GM12873 (cell line): ENCODE results near the gene TRAT1.

ENCODE experiments used
- CTCF ChIP-seq: IDR thresholded peaks from 2 replicates; pipeline ENCODE4 v1.5.1; 2012; ENCODE audit warnings: low read depth, mild to moderate bottlenecking, moderate library complexity, low read length, control low read depth; ENCODE audit not compliant: insufficient read depth; ENCODE audit errors: missing control alignments

The TRAT1 gene

GRCh38 chr3:108806316-108806715 is 16.3 kb upstream of the TRAT1 start:
- TF ChIP-seq CTCF, result no peak

- peak; percentile 70 for TF ChIP-seq CTCF
Observed at GRCh38 chr3:108818404-108818803, 4.2 kb upstream of the TRAT1 start.

DNA sequence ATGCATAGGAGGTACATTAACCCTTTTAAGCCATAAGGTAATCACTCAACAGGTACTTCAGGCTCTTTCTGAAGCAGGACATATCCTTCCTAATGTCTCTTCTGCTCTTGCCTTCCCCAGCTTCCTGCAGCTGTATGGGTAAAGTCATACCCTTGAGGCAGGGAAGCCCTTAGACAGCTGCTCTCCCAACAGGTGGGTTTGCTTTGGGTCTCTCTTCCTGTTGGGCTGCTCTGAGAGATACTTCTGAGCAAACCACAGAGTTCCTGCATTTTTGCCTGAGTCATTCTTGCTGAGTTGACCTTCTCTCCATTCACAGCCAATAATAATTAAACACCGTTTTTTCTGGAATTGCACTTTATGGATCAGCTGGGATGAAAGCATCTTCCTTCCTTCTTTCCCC is 2.0 kb upstream of the TRAT1 start:
- no peak for TF ChIP-seq CTCF

DNA sequence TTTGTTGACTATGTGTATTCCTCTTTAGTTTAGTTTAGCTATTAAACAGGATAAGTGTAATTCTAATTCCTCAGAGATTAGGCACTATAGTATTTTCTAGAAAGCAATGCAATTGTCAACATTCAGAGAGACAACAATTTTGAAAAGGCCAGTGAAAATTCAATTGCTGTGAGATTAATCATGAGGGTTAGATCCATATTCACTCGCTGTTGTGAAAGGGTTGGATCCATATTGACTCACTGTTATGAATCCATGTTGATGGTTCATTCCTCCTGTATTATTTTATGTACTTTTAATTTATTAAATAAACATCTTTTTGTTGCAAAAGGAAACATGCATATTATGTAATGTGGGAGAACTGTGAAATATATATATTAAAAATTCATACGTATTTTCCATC is 641 bp downstream of the TRAT1 start:
- no peak for TF ChIP-seq CTCF

- TF ChIP-seq CTCF, result no peak
Observed at GRCh38 chr3:108826309-108827187, 4.0 kb downstream of the TRAT1 start.

DNA sequence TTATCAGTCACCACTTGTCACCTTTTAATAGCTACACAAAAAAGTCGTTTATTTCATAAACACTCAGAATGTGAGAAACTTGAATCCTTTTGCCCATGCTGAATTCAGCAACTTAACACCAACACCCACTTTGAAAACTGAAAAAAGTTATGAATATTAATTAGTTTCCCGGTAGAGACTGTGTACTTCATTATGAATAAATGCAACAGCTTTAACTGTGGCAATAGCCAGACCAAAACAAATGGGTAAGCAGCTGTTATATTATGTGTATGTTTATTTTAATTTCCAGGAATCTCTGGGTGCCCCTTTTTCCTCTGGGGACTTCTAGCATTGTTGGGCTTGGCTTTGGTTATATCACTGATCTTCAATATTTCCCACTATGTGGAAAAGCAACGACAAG is 7.8 kb downstream of the TRAT1 start:
- no peak for TF ChIP-seq CTCF

GRCh38 chr3:108830991-108831614 is 8.5 kb downstream of the TRAT1 start:
- no peak for TF ChIP-seq CTCF
